Caco-2 (cell line): ENCODE measurements around the gene GPR162. TPM values are rescaled to one million over a fixed set of nuclear protein-coding genes. Genes with fewer than 3 reads are reported as not detected.
"Not testable (repeated sequence)": the region's sequence is repeated elsewhere in the genome, so short reads cannot be mapped to it uniquely, and the experiment has no call there.

Experiments
- BruUV-seq: library from RNA; stranded (reverse); fragments of 400-500 nt; replicated peaks from 2 replicates; lab custom pipeline; 2021; lab: Mats Ljungman, UMichigan
- CTCF ChIA-PET: fragments of 300-600 bp; sonication (Branson Sonifier 250); formaldehyde crosslinking; loops from one replicate; lab custom pipeline; 2022; ENCODE audit warnings: antibody characterized with exemption; lab: Charles Lee
- POLR2A ChIA-PET: fragments of 300-600 bp; sonication (Branson Sonifier 250); formaldehyde crosslinking; loops from one replicate; lab custom pipeline; 2022; ENCODE audit warnings: antibody characterized with exemption; lab: Charles Lee
- DNase-seq, 2 experiments: peaks; one replicate each; pipeline versions ENCODE4 v3.0.0 to v3.0.0-alpha.2; 2020 to 2022
- H3K27me3 ChIP-seq: replicated peaks from 2 replicates; pipeline ENCODE4 v1.6.0; 2011; ENCODE audit warnings: low read length; ENCODE audit not compliant: control insufficient read depth, insufficient read depth
- H3K36me3 ChIP-seq: 2 replicates; pipeline ENCODE4 v1.5.1; 2011; ENCODE audit warnings: low read length; ENCODE audit not compliant: control insufficient read depth, insufficient read depth
- H3K4me1 ChIP-seq: fragments of 250-450 bp; sonication (Bioruptor Pico); 2 replicates; pipeline ENCODE4 v1.5.1; 2020; ENCODE audit warnings: mild to moderate bottlenecking
- H3K4me3 ChIP-seq: 2 replicates; pipeline ENCODE4 v1.5.1; 2011; ENCODE audit warnings: low read depth, mild to moderate bottlenecking, control low read depth, low read length
- H3K9me3 ChIP-seq: fragments of 250-450 bp; sonication (Bioruptor Pico); 2 replicates; pipeline ENCODE4 v1.5.1; 2020; ENCODE audit warnings: mild to moderate bottlenecking, moderate library complexity
- H3K27ac Mint-ChIP-seq: one replicate; pipeline ENCODE4 v1.8.0; 2022; ENCODE audit warnings: mixed read lengths; ENCODE audit not compliant: unreplicated experiment
- H3K27me3 Mint-ChIP-seq: one replicate; pipeline ENCODE4 v1.8.0; 2022; ENCODE audit warnings: mixed read lengths; ENCODE audit not compliant: insufficient read depth, unreplicated experiment
- H3K36me3 Mint-ChIP-seq: one replicate; pipeline ENCODE4 v1.8.0; 2022; ENCODE audit warnings: mild to moderate bottlenecking, mixed read lengths; ENCODE audit not compliant: insufficient read depth, unreplicated experiment
- H3K4me1 Mint-ChIP-seq: one replicate; pipeline ENCODE4 v1.8.0; 2022; ENCODE audit warnings: low read depth, mixed read lengths; ENCODE audit not compliant: unreplicated experiment
- H3K4me3 Mint-ChIP-seq: one replicate; pipeline ENCODE4 v1.8.0; 2022; ENCODE audit warnings: mild to moderate bottlenecking, moderate library complexity, mixed read lengths; ENCODE audit not compliant: unreplicated experiment
- H3K9me3 Mint-ChIP-seq: one replicate; pipeline ENCODE4 v1.8.0; 2022; ENCODE audit warnings: mixed read lengths; ENCODE audit not compliant: unreplicated experiment
- CTCF ChIP-seq, 2 experiments: fragments of 200-600 bp in 1 of 2; IDR thresholded peaks; 1 replicate in 1 of 2; 2 replicates in 1 of 2; pipeline versions ENCODE4 v1.5.1 to v1.8.0; 2011 to 2022; ENCODE audit warnings: antibody characterized with exemption in 1 of 2, control low read depth in 1 of 2, inconsistent platforms in 1 of 2, low read depth in 1 of 2, low read length in 1 of 2, mild to moderate bottlenecking in 1 of 2, moderate library complexity in 1 of 2; ENCODE audit not compliant: insufficient read depth in 1 of 2, severe bottlenecking in 1 of 2, unreplicated experiment in 1 of 2
- intact Hi-C: fragments of 100-400 bp; cut with micrococcal nuclease; formaldehyde crosslinking; loops from one replicate; pipeline ENCODE4 v1.10.0; 2022; ENCODE audit not compliant: unreplicated experiment
- total RNA-seq: library from RNA; stranded (reverse); gene quantifications from 2 replicates; pipeline ENCODE4 v1.2.3, GENCODE V29; 2022

GPR162 gene
- total RNA-seq, 1 experiment from 2014 or later: 1.2 TPM

GRCh38 chr12:6869049-6870021, 47.7 kb downstream of the GPR162 start:
- DNase-seq: peak; percentile 92 to 96
- peaks cover 47% of the 10 kb centered on the region for H3K4me1 Mint-ChIP-seq
- TF ChIP-seq CTCF (IDR thresholded peaks at IDR 0.05; ENCODE audit: insufficient read depth in 1 of 2, low read depth in 1 of 2, low read length in 1 of 2, severe bottlenecking in 1 of 2, unreplicated experiment in 1 of 2): peak; percentile 94 to 98
- H3K27ac Mint-ChIP-seq: peak overlapping the region; percentile 94
- Histone ChIP-seq H3K27me3 (no peaks in the 10 kb centered on the region), H3K36me3 (peaks cover 13% of the 10 kb centered on the region), H3K9me3 (no peaks in the 10 kb centered on the region), H3K4me1 (peaks cover 31% of the 10 kb centered on the region), H3K4me3 (peak overlapping the region; percentile 97)
- intact Hi-C loops: loop anchor here (1.0 to 2.0 kb wide), 5 partner anchors 17 to 73 kb away; partner anchors contain the start of genes RNU7-1 and USP5
- CTCF ChIA-PET: interaction anchor here (0.6 to 4.2 kb wide), 33 partner anchors 11 to 240 kb away, joined by 3 to 68 read pairs (median 5); partner anchors contain the start of genes C12orf57, CDCA3, ENO2 and LPCAT3
- H3K4me3 Mint-ChIP-seq: peak overlapping the region; percentile 95
- BruUV-seq: TSS peak; percentile 30
- no peaks in the 10 kb centered on the region for H3K27me3 Mint-ChIP-seq
- no peaks in the 10 kb centered on the region for H3K9me3 Mint-ChIP-seq
- POLR2A ChIA-PET: interaction anchor here (0.5 to 5.4 kb wide), 10 partner anchors 11 to 145 kb away, joined by 3 to 102 read pairs (median 8); partner anchors contain the start of genes C12orf57, CDCA3, COPS7A and RNU7-1
- H3K36me3 Mint-ChIP-seq: peaks cover 98% of the 10 kb centered on the region

GRCh38 chr12:6870304-6870703, 48.7 kb downstream of the GPR162 start:
- H3K27me3 ChIP-seq, intact Hi-C loops, H3K4me3 ChIP-seq, H3K9me3 Mint-ChIP-seq, H3K9me3 ChIP-seq, H3K27me3 Mint-ChIP-seq, DNase-seq, BruUV-seq: not testable (repeated sequence)
- H3K4me1 Mint-ChIP-seq: peaks cover 47% of the 10 kb centered on the region
- Histone ChIP-seq H3K36me3 (peaks cover 11% of the 10 kb centered on the region), H3K4me1 (peaks cover 31% of the 10 kb centered on the region)
- ChIA-PET POLR2A (interaction anchor here (0.6 to 3.7 kb wide), 4 partner anchors 18 to 74 kb away, joined by 3 to 51 read pairs (median 26); partner anchors contain the start of genes C12orf57, CDCA3, ENO2 and RNU7-1), CTCF (interaction anchor here (1.6 to 4.2 kb wide), 4 partner anchors 18 to 94 kb away, joined by 10 to 68 read pairs (median 44); partner anchors contain the start of genes CDCA3 and USP5)
- peak overlapping the region; percentile 95 for H3K27ac Mint-ChIP-seq
- H3K4me3 Mint-ChIP-seq: peak overlapping the region; percentile 98
- H3K36me3 Mint-ChIP-seq: peaks cover 91% of the 10 kb centered on the region

GRCh38 chr12:6871052-6871957, 49.7 kb downstream of the GPR162 start:
- intact Hi-C loops: no loop called here
- H3K4me1 ChIP-seq: peaks cover 31% of the 10 kb centered on the region
- H3K36me3 Mint-ChIP-seq: peaks cover 91% of the 10 kb centered on the region
- TF ChIP-seq CTCF (IDR thresholded peaks at IDR 0.05; ENCODE audit: insufficient read depth in 1 of 2, low read depth in 1 of 2, low read length in 1 of 2, severe bottlenecking in 1 of 2, unreplicated experiment in 1 of 2): no peak
- H3K9me3 Mint-ChIP-seq: no peaks in the 10 kb centered on the region
- H3K36me3 ChIP-seq: peaks cover 11% of the 10 kb centered on the region
- CTCF ChIA-PET: interaction anchor here (0.5 to 3.5 kb wide), 13 partner anchors 17 to 317 kb away, joined by 3 to 87 read pairs (median 7); partner anchors contain the start of genes C12orf57, MLF2 and RNU7-1
- H3K4me3 Mint-ChIP-seq: peak overlapping the region; percentile 98
- BruUV-seq: no TSS peak
- H3K27ac Mint-ChIP-seq: peak overlapping the region; percentile 95
- H3K4me1 Mint-ChIP-seq: peaks cover 47% of the 10 kb centered on the region
- no peak overlapping the region; the same call in 1 of the 2 replicates for H3K4me3 ChIP-seq
- peak; percentile 61 to 76 for DNase-seq
- H3K27me3 Mint-ChIP-seq: no peaks in the 10 kb centered on the region
- POLR2A ChIA-PET: interaction anchor here (0.5 to 3.7 kb wide), 7 partner anchors 19 to 400 kb away, joined by 3 to 56 read pairs (median 15); partner anchors contain the start of genes C12orf57, CDCA3, ENO2 and RNU7-1
- H3K9me3 ChIP-seq: no peaks in the 10 kb centered on the region
- H3K27me3 ChIP-seq: no peaks in the 10 kb centered on the region
